ENCODE measurements around the gene CCSAP.

CCSAP gene

DNA sequence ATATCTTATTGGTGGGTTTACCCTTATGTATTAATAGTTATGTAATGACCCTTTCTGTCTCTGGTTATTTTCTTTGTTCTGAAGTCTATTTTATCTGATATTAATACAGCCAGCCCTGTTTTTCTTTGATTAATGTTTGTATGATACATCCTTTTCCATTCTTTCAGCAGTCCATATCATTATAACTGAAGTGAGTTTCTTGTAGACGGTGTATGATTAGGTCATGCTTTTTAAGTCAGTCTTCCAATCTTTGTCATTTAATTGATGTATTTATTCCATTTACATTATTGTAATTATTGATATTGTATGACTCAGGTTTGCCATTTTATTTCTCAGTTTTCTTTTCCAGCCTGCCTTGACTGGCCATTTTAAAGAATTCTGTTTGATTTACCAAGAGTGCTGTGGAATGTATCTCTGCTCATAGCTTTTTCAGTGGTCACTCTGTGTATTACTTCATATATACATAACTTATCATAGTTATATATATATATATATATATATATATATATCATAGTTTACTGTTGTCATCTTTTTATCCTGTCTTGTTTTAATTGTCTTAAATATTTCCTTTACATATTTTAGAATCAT, 61.4 kb downstream of the CCSAP start:
- ATAC-seq: no peak
- TF ChIP-seq TCF4 (CRISPR knock-in tag; IDR thresholded peaks at IDR 0.05; ENCODE audit: borderline replicate concordance): no peak
- TF ChIP-seq, protein P1, sequence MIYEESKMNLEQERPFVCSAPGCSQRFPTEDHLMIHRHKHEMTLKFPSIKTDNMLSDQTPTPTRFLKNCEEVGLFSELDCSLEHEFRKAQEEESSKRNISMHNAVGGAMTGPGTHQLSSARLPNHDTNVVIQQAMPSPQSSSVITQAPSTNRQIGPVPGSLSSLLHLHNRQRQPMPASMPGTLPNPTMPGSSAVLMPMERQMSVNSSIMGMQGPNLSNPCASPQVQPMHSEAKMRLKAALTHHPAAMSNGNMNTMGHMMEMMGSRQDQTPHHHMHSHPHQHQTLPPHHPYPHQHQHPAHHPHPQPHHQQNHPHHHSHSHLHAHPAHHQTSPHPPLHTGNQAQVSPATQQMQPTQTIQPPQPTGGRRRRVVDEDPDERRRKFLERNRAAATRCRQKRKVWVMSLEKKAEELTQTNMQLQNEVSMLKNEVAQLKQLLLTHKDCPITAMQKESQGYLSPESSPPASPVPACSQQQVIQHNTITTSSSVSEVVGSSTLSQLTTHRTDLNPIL (CRISPR knock-in tag; IDR thresholded peaks at IDR 0.05; ENCODE audit: low read depth): no peak
- no peak for TF ChIP-seq CSDC2 (CRISPR knock-in tag; IDR thresholded peaks at IDR 0.05)
- TF ChIP-seq, protein P2, sequence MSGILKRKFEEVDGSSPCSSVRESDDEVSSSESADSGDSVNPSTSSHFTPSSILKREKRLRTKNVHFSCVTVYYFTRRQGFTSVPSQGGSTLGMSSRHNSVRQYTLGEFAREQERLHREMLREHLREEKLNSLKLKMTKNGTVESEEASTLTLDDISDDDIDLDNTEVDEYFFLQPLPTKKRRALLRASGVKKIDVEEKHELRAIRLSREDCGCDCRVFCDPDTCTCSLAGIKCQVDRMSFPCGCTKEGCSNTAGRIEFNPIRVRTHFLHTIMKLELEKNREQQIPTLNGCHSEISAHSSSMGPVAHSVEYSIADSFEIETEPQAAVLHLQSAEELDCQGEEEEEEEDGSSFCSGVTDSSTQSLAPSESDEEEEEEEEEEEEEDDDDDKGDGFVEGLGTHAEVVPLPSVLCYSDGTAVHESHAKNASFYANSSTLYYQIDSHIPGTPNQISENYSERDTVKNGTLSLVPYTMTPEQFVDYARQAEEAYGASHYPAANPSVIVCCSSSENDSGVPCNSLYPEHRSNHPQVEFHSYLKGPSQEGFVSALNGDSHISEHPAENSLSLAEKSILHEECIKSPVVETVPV (CRISPR knock-in tag; IDR thresholded peaks at IDR 0.05): no peak
- TF ChIP-seq ESRRG (CRISPR knock-in tag; IDR thresholded peaks at IDR 0.05): no peak
- TF ChIP-seq, protein P3, sequence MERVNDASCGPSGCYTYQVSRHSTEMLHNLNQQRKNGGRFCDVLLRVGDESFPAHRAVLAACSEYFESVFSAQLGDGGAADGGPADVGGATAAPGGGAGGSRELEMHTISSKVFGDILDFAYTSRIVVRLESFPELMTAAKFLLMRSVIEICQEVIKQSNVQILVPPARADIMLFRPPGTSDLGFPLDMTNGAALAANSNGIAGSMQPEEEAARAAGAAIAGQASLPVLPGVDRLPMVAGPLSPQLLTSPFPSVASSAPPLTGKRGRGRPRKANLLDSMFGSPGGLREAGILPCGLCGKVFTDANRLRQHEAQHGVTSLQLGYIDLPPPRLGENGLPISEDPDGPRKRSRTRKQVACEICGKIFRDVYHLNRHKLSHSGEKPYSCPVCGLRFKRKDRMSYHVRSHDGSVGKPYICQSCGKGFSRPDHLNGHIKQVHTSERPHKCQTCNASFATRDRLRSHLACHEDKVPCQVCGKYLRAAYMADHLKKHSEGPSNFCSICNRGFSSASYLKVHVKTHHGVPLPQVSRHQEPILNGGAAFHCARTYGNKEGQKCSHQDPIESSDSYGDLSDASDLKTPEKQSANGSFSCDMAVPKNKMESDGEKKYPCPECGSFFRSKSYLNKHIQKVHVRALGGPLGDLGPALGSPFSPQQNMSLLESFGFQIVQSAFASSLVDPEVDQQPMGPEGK (CRISPR knock-in tag; IDR thresholded peaks at IDR 0.05; ENCODE audit: borderline replicate concordance): no peak
- no peak for TF ChIP-seq ZNF70 (CRISPR knock-in tag; IDR thresholded peaks at IDR 0.05)
- TF ChIP-seq GLIS3 (CRISPR knock-in tag; IDR thresholded peaks at IDR 0.05): no peak
- TF ChIP-seq RARB (CRISPR knock-in tag; IDR thresholded peaks at IDR 0.05): no peak
- TF ChIP-seq, protein P4, sequence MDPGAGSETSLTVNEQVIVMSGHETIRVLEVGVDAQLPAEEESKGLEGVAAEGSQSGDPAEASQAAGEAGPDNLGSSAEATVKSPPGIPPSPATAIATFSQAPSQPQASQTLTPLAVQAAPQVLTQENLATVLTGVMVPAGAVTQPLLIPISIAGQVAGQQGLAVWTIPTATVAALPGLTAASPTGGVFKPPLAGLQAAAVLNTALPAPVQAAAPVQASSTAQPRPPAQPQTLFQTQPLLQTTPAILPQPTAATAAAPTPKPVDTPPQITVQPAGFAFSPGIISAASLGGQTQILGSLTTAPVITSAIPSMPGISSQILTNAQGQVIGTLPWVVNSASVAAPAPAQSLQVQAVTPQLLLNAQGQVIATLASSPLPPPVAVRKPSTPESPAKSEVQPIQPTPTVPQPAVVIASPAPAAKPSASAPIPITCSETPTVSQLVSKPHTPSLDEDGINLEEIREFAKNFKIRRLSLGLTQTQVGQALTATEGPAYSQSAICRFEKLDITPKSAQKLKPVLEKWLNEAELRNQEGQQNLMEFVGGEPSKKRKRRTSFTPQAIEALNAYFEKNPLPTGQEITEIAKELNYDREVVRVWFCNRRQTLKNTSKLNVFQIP (CRISPR knock-in tag; IDR thresholded peaks at IDR 0.05; ENCODE audit: borderline replicate concordance, low read depth): no peak
- TF ChIP-seq OSR1 (CRISPR knock-in tag; IDR thresholded peaks at IDR 0.05): no peak
- TF ChIP-seq ZFP30 (CRISPR knock-in tag; IDR thresholded peaks at IDR 0.05): no peak

DNA sequence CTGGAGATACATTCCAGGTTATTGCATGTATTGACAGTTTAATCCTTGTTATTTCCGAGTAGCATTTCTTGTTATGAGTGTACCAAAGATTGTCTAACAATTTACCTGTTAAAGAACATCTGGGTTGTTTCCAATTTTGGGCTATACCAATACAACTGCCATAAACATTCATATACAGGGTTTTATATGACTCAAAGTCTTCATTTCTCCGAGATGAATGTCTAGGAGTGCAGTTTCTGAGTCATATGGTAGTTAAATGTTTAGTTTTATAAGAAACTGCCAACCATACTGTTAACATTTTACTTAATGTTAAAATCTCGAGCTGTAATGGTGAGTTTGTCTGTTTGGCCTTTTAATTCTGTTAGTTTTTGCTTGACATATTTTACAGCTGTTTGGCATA, 61.9 kb downstream of the CCSAP start:
- TF ChIP-seq ZNF565 (CRISPR knock-in tag; conservative IDR thresholded peaks at IDR 0.05; ENCODE audit: low read depth) (no peak), PPARA (CRISPR knock-in tag; IDR thresholded peaks at IDR 0.05; ENCODE audit: borderline replicate concordance) (no peak), OSR1 (CRISPR knock-in tag; IDR thresholded peaks at IDR 0.05) (no peak)
- no peak for ATAC-seq

DNA sequence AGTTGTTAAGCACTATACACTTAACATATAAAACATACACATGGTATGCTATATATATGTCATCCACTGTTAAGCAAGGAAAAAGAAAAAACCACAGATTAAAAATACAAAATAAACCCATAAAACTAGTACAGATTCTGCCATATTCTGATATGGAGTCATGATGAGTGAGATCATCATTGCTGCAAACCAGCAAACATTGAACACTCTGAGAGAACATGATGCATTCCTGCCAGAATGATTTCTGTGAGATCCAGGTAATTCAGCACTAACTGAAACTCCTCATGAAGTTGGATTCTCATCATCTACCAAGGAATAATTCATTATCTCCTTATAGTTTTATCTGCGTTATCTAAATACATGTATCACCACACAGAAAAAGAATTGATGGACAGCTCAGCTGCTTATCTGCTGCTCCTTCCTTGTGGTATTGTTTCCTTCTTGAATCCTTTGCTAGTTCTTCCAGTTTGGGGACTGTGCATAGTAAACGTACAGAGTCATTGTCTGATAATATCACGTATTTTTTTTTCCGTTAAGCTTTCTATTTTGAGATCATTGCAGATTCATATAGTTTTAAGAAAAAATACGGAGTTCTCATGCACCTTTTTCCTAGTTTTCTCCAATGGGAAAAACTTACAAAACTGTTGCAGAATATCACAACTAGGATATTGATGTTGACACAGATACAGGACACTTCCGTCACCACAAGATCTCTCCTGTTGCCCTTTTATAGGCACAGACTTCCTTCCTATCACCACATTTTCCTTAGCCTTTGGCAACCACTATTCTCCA, 62.6 kb downstream of the CCSAP start:
- ATAC-seq: peak; percentile 45; the same call in 2 of the 3 replicates
- TF ChIP-seq TCF4 (CRISPR knock-in tag; IDR thresholded peaks at IDR 0.05; ENCODE audit: borderline replicate concordance) (no peak), ZFP30 (CRISPR knock-in tag; IDR thresholded peaks at IDR 0.05) (no peak), RARB (CRISPR knock-in tag; IDR thresholded peaks at IDR 0.05) (no peak), ZNF70 (CRISPR knock-in tag; IDR thresholded peaks at IDR 0.05) (no peak), ARNTL (CRISPR knock-in tag; IDR thresholded peaks at IDR 0.05; ENCODE audit: borderline replicate concordance, low read depth) (no peak), GLIS3 (CRISPR knock-in tag; IDR thresholded peaks at IDR 0.05) (no peak), CSDC2 (CRISPR knock-in tag; IDR thresholded peaks at IDR 0.05) (no peak), ZNF8 (CRISPR knock-in tag; IDR thresholded peaks at IDR 0.05) (no peak), SNAI2 (CRISPR knock-in tag; IDR thresholded peaks at IDR 0.05) (no peak), OSR1 (CRISPR knock-in tag; IDR thresholded peaks at IDR 0.05) (no peak)
- TF ChIP-seq, protein P2 (CRISPR knock-in tag; IDR thresholded peaks at IDR 0.05): no peak
- TF ChIP-seq, protein P1 (CRISPR knock-in tag; IDR thresholded peaks at IDR 0.05; ENCODE audit: low read depth): no peak
- TF ChIP-seq, protein P3 (CRISPR knock-in tag; IDR thresholded peaks at IDR 0.05; ENCODE audit: borderline replicate concordance): no peak
- TF ChIP-seq, protein P5, sequence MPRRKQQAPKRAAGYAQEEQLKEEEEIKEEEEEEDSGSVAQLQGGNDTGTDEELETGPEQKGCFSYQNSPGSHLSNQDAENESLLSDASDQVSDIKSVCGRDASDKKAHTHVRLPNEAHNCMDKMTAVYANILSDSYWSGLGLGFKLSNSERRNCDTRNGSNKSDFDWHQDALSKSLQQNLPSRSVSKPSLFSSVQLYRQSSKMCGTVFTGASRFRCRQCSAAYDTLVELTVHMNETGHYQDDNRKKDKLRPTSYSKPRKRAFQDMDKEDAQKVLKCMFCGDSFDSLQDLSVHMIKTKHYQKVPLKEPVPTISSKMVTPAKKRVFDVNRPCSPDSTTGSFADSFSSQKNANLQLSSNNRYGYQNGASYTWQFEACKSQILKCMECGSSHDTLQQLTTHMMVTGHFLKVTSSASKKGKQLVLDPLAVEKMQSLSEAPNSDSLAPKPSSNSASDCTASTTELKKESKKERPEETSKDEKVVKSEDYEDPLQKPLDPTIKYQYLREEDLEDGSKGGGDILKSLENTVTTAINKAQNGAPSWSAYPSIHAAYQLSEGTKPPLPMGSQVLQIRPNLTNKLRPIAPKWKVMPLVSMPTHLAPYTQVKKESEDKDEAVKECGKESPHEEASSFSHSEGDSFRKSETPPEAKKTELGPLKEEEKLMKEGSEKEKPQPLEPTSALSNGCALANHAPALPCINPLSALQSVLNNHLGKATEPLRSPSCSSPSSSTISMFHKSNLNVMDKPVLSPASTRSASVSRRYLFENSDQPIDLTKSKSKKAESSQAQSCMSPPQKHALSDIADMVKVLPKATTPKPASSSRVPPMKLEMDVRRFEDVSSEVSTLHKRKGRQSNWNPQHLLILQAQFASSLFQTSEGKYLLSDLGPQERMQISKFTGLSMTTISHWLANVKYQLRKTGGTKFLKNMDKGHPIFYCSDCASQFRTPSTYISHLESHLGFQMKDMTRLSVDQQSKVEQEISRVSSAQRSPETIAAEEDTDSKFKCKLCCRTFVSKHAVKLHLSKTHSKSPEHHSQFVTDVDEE (CRISPR knock-in tag; IDR thresholded peaks at IDR 0.05): no peak
- TF ChIP-seq, protein P4 (CRISPR knock-in tag; IDR thresholded peaks at IDR 0.05; ENCODE audit: borderline replicate concordance, low read depth): no peak

Measured in SK-N-SH treated with all-trans-retinoic acid at 6 μM for 48 hours (cell line).